ENCODE results near the gene AMN.
A peak's percentile ranks its signal among the peaks of the same experiment; 100 is the strongest.
"Not testable (repeated sequence)": the region's sequence is repeated elsewhere in the genome, so short reads cannot be mapped to it uniquely, and the experiment has no call there.

Gene AMN

GRCh38 chr14:102922490-102923200 is at the start of gene AMN:
Gene AMN (plus strand): TSS chr14:102922663. CDS start chr14:102922689, 26 bp downstream.
- DNase-seq: no peak

- no peak for DNase-seq
Observed at GRCh38 chr14:102873131-102873530, 49.3 kb upstream of the AMN start.

- DNase-seq: no peak
Observed at GRCh38 chr14:102873546-102874061, 48.9 kb upstream of the AMN start.

- DNase-seq: no peak
Observed at GRCh38 chr14:102875652-102876051, 46.8 kb upstream of the AMN start.

GRCh38 chr14:102877511-102877910 is 45.0 kb upstream of the AMN start:
- DNase-seq: not testable (repeated sequence)

GRCh38 chr14:102878174-102878969 is 44.1 kb upstream of the AMN start:
- DNase-seq: no peak

- DNase-seq: no peak
Observed at GRCh38 chr14:102878970-102879460, 43.4 kb upstream of the AMN start.

- no peak for DNase-seq
Observed at GRCh38 chr14:102882226-102882906, 40.1 kb upstream of the AMN start.

- DNase-seq: no peak
Observed at GRCh38 chr14:102883089-102883541, 39.3 kb upstream of the AMN start.

GRCh38 chr14:102883554-102883953 is 38.9 kb upstream of the AMN start:
- DNase-seq: no peak

- DNase-seq: no peak
Observed at GRCh38 chr14:102885737-102886447, 36.6 kb upstream of the AMN start.

GRCh38 chr14:102888748-102889147 is 33.7 kb upstream of the AMN start:
- DNase-seq: no peak

GRCh38 chr14:102889615-102890014 is 32.8 kb upstream of the AMN start:
- DNase-seq: no peak

- no peak for DNase-seq
Observed at GRCh38 chr14:102891111-102891510, 31.4 kb upstream of the AMN start.

- no peak for DNase-seq
Observed at GRCh38 chr14:102891556-102891955, 30.9 kb upstream of the AMN start.

GRCh38 chr14:102892651-102893050 is 29.8 kb upstream of the AMN start:
- no peak for DNase-seq

GRCh38 chr14:102893452-102893851 is 29.0 kb upstream of the AMN start:
- no peak for DNase-seq

- not testable (repeated sequence) for DNase-seq
Observed at GRCh38 chr14:102896735-102897134, 25.7 kb upstream of the AMN start.

GRCh38 chr14:102897299-102898027 is 25.0 kb upstream of the AMN start:
- DNase-seq: no peak

- DNase-seq: no peak
Observed at GRCh38 chr14:102898298-102898697, 24.2 kb upstream of the AMN start.

GRCh38 chr14:102898776-102899515 is 23.5 kb upstream of the AMN start:
- peak; percentile 8 for DNase-seq
